DOHH2 (cell line): Measurements from ENCODE around the gene STRN.

Source experiments
- CTCF ChIP-seq: fragments of 200-600 bp; sonication (generic); IDR thresholded peaks from one replicate; pipeline ENCODE4 v1.5.1; 2014; ENCODE audit warnings: antibody characterized with exemption, mild to moderate bottlenecking, low read depth, low read length; ENCODE audit not compliant: poor library complexity, severe bottlenecking
- EZH2phosphoT487 ChIP-seq: fragments of 200-600 bp; sonication (generic); IDR thresholded peaks from 2 replicates; pipeline ENCODE4 v1.6.1; 2017; ENCODE audit warnings: borderline replicate concordance, mild to moderate bottlenecking, antibody characterized with exemption, low read length, moderate library complexity, mixed read lengths

GRCh38 chr2:36904636-36905035 is 61.7 kb downstream of the STRN start:
- TF ChIP-seq CTCF (no peak), EZH2phosphoT487 (no peak)
